GM12864 (cell line): Measurements from ENCODE around the gene TMOD1.

ENCODE experiments used
- DNase-seq: peaks from one replicate; pipeline ENCODE4 v3.0.0-alpha.2; 2011; ENCODE audit warnings: low read depth
- H3K4me3 ChIP-seq: 2 replicates; pipeline ENCODE4 v1.5.1; 2011; ENCODE audit warnings: mild to moderate bottlenecking, low read depth, low read length, control low read depth
- TF ChIP-seq, protein P1 (sequence below): IDR thresholded peaks from 2 replicates; pipeline ENCODE4 v1.5.1; 2011; ENCODE audit warnings: low read depth, mild to moderate bottlenecking, moderate library complexity, low read length, control low read depth, inconsistent platforms; ENCODE audit errors: missing control alignments

TMOD1 gene

DNA sequence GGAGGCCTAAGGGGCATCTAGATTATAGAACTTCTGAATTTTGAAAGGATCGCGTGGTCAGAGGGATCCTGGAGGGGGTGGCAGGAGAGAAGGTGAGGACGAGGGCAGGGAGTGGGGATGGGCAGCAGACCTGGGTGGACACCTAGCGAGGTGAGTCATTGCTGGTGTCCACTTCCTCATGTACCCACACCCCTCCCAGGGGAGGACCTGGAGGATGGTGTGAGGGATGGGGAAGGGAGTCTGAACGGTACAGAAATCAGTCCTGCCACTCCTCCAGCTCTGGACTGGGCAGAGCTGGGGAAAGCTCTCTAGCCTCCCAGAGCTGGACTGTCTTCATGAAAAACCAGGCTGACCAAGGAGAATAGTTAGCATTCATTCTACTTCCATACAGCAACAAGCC lies 46.9 kb downstream of the TMOD1 start:
- no peak for DNase-seq
- no peak overlapping the region for H3K4me3 ChIP-seq
- TF ChIP-seq, protein P1, sequence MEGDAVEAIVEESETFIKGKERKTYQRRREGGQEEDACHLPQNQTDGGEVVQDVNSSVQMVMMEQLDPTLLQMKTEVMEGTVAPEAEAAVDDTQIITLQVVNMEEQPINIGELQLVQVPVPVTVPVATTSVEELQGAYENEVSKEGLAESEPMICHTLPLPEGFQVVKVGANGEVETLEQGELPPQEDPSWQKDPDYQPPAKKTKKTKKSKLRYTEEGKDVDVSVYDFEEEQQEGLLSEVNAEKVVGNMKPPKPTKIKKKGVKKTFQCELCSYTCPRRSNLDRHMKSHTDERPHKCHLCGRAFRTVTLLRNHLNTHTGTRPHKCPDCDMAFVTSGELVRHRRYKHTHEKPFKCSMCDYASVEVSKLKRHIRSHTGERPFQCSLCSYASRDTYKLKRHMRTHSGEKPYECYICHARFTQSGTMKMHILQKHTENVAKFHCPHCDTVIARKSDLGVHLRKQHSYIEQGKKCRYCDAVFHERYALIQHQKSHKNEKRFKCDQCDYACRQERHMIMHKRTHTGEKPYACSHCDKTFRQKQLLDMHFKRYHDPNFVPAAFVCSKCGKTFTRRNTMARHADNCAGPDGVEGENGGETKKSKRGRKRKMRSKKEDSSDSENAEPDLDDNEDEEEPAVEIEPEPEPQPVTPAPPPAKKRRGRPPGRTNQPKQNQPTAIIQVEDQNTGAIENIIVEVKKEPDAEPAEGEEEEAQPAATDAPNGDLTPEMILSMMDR = no peak

DNA sequence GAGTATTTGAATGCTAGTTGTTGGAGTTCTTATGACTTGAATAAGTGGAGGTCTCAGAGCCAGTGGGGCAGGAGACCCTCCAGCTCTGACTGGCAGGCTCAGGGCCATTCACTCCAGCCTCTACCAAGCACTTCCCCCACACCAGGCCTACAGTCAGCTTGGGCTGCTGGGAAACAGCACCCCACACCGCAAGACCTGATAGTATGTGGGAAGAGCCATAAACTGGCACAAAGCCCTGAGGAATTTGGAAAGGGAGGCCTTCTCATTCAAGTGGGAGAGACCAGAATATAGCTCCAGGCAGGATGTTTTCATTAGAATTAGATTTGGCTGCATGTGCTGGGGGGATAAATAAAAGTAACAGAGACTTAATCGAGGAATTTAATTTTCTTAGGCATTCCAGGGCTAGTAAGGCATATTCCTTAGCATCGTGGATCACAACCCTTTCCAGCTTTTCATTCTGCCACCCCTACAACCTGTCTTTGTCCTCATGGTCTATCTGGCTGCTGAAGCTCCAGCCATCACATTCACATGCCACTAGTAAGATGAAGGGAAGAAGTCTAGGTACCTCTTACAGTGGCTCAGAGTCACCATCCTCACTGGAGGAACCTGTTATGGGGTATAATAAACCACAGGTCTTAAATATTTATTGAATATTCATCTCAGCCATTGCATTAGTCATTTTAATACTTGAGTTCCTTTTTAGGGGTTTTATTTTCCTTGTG lies 47.5 kb downstream of the TMOD1 start:
- H3K4me3 ChIP-seq = no peak overlapping the region
- TF ChIP-seq, protein P1 = no peak
- no peak for DNase-seq

- DNase-seq = no peak
- TF ChIP-seq, protein P1 = no peak
- no peak overlapping the region for H3K4me3 ChIP-seq
Observed at GRCh38 chr9:97550386-97550785, 48.9 kb downstream of the TMOD1 start.

DNA sequence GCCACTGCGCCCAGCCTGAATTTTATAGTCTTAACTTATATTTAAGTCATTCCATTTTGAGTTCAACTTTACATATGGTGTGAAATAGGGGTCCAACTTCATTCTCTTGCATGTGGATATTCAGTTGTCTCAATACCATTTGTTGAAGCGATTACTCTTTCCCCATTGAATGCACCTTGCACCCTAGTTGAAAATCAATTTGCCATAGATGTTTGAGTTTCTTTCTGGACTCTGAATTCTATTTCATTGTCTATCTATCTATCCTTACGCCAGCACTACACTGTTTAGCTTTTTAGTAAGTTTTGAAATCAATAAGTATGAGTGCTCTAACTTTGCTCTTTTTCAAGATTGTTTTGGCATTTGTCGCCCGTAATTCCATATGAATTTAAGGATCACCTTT lies 49.8 kb downstream of the TMOD1 start:
- DNase-seq = no peak
- no peak overlapping the region for H3K4me3 ChIP-seq

GRCh38 chr9:97553141-97553540 lies 51.7 kb downstream of the TMOD1 start:
- TF ChIP-seq, protein P1 = no peak
- H3K4me3 ChIP-seq = no peak overlapping the region
- DNase-seq = no peak

More for the DNA sequence above, 49.8 kb downstream of the TMOD1 start:
- TF ChIP-seq, protein P1 = no peak

DNA sequence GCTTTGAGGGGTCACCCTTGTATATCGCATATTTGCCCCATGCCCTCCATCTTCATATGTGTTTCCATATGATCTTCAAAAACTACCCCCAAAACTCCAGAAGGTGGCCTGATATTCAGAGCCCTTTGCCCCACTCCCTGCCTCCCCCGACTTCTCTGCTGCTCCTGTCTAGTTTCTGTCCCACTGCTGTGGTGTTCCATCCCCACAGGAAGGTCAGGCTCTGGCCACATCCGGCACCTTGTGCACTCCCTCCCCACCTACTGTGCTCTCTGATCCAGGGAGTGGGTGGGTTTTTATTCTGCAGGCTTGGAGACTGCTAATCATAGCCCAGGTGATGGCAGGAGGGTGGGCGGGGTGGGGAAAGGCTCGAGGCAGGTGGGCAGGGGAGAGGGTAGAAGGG lies 52.4 kb downstream of the TMOD1 start:
- no peak overlapping the region for H3K4me3 ChIP-seq
- TF ChIP-seq, protein P1 = no peak
- DNase-seq = no peak

GRCh38 chr9:97554566-97555075 lies 53.2 kb downstream of the TMOD1 start:
- no peak overlapping the region for H3K4me3 ChIP-seq
- TF ChIP-seq, protein P1 = no peak
- DNase-seq = no peak
